ENCODE results near the gene ENPP6.

- TF ChIP-seq CTCF (IDR thresholded peaks at IDR 0.05) (no peak), EZH2 (IDR thresholded peaks at IDR 0.05; ENCODE audit: borderline replicate concordance, insufficient read depth, low read depth, low read length, poor library complexity, severe bottlenecking) (no peak)
Measured at GRCh38 chr4:184174571-184175488, 42.8 kb downstream of the ENPP6 start.
